Measurements from ENCODE around the gene NELFA. TPM values are rescaled to one million over a fixed set of nuclear protein-coding genes. Genes with fewer than 3 reads are reported as not detected.

Gene NELFA
- total RNA-seq, 1 experiment from 2014 or later = 55.0 TPM

DNA sequence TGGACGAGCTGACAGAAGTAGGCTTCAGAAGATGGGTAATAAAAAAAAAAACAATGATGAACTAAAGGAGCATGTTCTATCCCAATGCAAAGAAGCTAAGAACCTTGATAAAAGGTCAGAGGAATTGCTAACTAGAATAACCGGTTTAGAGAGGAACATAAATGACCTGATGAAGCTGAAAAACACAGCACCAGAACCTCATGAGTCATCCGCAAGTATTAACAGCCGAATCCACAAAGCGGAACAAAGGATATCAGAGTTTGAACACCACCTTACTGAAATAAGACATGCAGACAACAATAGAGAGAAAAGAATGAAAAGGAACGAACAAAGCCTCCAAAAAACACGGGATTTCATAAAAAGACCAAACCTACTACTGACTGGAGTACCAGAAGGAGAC, 10.5 kb downstream of the NELFA start:
- Mint-ChIP-seq H3K4me1 (peaks cover 24 to 29% of the 10 kb centered on the region in 2 experiments), H3K36me3 (ENCODE audit: insufficient read depth in 1 of 3, low read depth in 3 of 3) (peaks cover 37 to 43% (median 41%) of the 10 kb centered on the region in 3 experiments), H3K27me3 (ENCODE audit: low read depth) (no peaks in the 10 kb centered on the region; the same call in 1 of the 2 replicates), H3K27ac (peak overlapping the region in 2 of 3 experiments; percentile 14 to 35; a peak in 4 of 7 replicates), H3K4me3 (no peak overlapping the region), H3K9me3 (peaks cover 11% of the 10 kb centered on the region in 2 experiments; a peak in 4 of 5 replicates)
- WGBS (ENCODE audit: extremely low coverage, insufficient read length, low lambda C conversion rate) = no CpG with 5 or more reads among the region's 7 CpGs
- DNase-seq = no peak
- no peak overlapping the region for H3K18ac ChIP-seq (ENCODE audit: insufficient read length, low read depth, low read length)
- H3K9ac ChIP-seq (ENCODE audit: extremely low read depth, insufficient read length, low read length) = no peak overlapping the region
- H2BK5ac ChIP-seq (ENCODE audit: insufficient read length, low read length) = no peak overlapping the region
- H3K14ac ChIP-seq (ENCODE audit: insufficient read depth, low read length) = no peak overlapping the region
- H4K91ac ChIP-seq (ENCODE audit: insufficient read length, low read depth, low read length) = no peak overlapping the region
- H3K4ac ChIP-seq (ENCODE audit: low read depth, low read length) = no peak overlapping the region
- H3K27me3 ChIP-seq (ENCODE audit: insufficient read depth, low read length) = no peaks in the 10 kb centered on the region
- no peaks in the 10 kb centered on the region for H3K4me1 ChIP-seq (ENCODE audit: insufficient read depth, low read length)
- H3K27ac ChIP-seq (ENCODE audit: insufficient read length, low read depth, low read length) = no peak overlapping the region
- no peak overlapping the region for H4K8ac ChIP-seq (replicated peaks; ENCODE audit: insufficient read length, low read depth, low read length)
- no peak overlapping the region for H4K5ac ChIP-seq (ENCODE audit: insufficient read length, low read depth, low read length)
- no peak overlapping the region for H3K56ac ChIP-seq (ENCODE audit: insufficient read length, low read depth, low read length)
- TF ChIP-seq, protein P1, sequence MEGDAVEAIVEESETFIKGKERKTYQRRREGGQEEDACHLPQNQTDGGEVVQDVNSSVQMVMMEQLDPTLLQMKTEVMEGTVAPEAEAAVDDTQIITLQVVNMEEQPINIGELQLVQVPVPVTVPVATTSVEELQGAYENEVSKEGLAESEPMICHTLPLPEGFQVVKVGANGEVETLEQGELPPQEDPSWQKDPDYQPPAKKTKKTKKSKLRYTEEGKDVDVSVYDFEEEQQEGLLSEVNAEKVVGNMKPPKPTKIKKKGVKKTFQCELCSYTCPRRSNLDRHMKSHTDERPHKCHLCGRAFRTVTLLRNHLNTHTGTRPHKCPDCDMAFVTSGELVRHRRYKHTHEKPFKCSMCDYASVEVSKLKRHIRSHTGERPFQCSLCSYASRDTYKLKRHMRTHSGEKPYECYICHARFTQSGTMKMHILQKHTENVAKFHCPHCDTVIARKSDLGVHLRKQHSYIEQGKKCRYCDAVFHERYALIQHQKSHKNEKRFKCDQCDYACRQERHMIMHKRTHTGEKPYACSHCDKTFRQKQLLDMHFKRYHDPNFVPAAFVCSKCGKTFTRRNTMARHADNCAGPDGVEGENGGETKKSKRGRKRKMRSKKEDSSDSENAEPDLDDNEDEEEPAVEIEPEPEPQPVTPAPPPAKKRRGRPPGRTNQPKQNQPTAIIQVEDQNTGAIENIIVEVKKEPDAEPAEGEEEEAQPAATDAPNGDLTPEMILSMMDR (conservative IDR thresholded peaks at IDR 0.05) = no peak
- no peak overlapping the region for H2BK12ac ChIP-seq (ENCODE audit: insufficient read length, low read depth, low read length)
- H2BK15ac ChIP-seq (ENCODE audit: low read depth, low read length) = no peak overlapping the region
- H3K23me2 ChIP-seq (ENCODE audit: insufficient read length, low read depth, low read length, poor library complexity, severe bottlenecking) = no peaks in the 10 kb centered on the region
- no peak overlapping the region for H3K23ac ChIP-seq (ENCODE audit: insufficient read length, low read depth, low read length)
- peaks cover 24% of the 10 kb centered on the region for H3K79me2 ChIP-seq (ENCODE audit: insufficient read depth, low read length)
- no peak overlapping the region for H2BK20ac ChIP-seq (ENCODE audit: low read depth, low read length, poor library complexity, severe bottlenecking)
- H2BK120ac ChIP-seq (ENCODE audit: low read depth, low read length, poor library complexity, severe bottlenecking) = no peak overlapping the region
- no peak overlapping the region for H3T11ph ChIP-seq (ENCODE audit: low read length)
- H3K4me2 ChIP-seq (ENCODE audit: insufficient read depth, insufficient read length, low read length) = no peak overlapping the region
- peaks cover 9% of the 10 kb centered on the region for H3K79me1 ChIP-seq (ENCODE audit: insufficient read depth, low read depth, low read length, poor library complexity, severe bottlenecking)
- H3K9me3 ChIP-seq (ENCODE audit: control insufficient read depth, low read depth, low read length) = no peaks in the 10 kb centered on the region
- no peaks in the 10 kb centered on the region for H4K20me1 ChIP-seq (ENCODE audit: control insufficient read depth, insufficient read depth, insufficient read length)
- no peak overlapping the region for H2AK5ac ChIP-seq (ENCODE audit: insufficient read length, low read length)
- H2AFZ ChIP-seq (ENCODE audit: low read length) = no peak overlapping the region

Measured in H9 (cell line).